ENCODE data around the gene RPS6KB2. TPM values are rescaled to one million over a fixed set of nuclear protein-coding genes. Genes with fewer than 3 reads are reported as not detected.
"Not testable (repeated sequence)": the region's sequence is repeated elsewhere in the genome, so short reads cannot be mapped to it uniquely, and the experiment has no call there.

The RPS6KB2 gene
- total RNA-seq, 1 experiment from 2014 or later: 49.8 TPM

- BruUV-seq (replicated peaks): no TSS peak
- peaks cover 16% of the 10 kb centered on the region for H3K4me1 Mint-ChIP-seq (ENCODE audit: insufficient read depth, unreplicated experiment)
Measured at GRCh38 chr11:67468759-67469507, 40.6 kb downstream of the RPS6KB2 start, which contains the start of gene TMEM134. TSS of gene TMEM134 (minus strand) at chr11:67469251. CDS start at chr11:67469192, 59 bp downstream.

GRCh38 chr11:67469508-67469811 is 41.2 kb downstream of the RPS6KB2 start:
- no peak for DNase-seq (ENCODE audit: unreplicated experiment)
- ChIA-PET CTCF (interaction anchor here (0.6 to 1.2 kb wide), 8 partner anchors 16 to 239 kb away, joined by 3 to 8 read pairs (median 3); partner anchors contain the start of genes PITPNM1 and PPP1CA), POLR2A (interaction anchor here (0.6 to 3.2 kb wide), 12 partner anchors 12 to 338 kb away, joined by 3 to 48 read pairs (median 4); partner anchors contain the start of genes AIP, CORO1B, GSTP1 and PITPNM1)
- intact Hi-C loops (cut with micrococcal nuclease): loop anchor here (1.0 kb wide), 2 partner anchors 37 to 68 kb away; partner anchors contain the start of gene PPP1CA
- peak overlapping the region; percentile 95 for H3K4me3 Mint-ChIP-seq (ENCODE audit: unreplicated experiment)
- peaks cover 13% of the 10 kb centered on the region for H3K4me1 Mint-ChIP-seq (ENCODE audit: insufficient read depth, unreplicated experiment)
- H3K9me3 Mint-ChIP-seq (ENCODE audit: unreplicated experiment): no peaks in the 10 kb centered on the region
- no TSS peak for BruUV-seq (replicated peaks)
- H3K36me3 Mint-ChIP-seq (ENCODE audit: insufficient read depth, unreplicated experiment): peaks cover 10% of the 10 kb centered on the region
- H3K27me3 Mint-ChIP-seq (ENCODE audit: insufficient read depth, unreplicated experiment): no peaks in the 10 kb centered on the region
- H3K27ac Mint-ChIP-seq (ENCODE audit: low read depth, unreplicated experiment): no peak overlapping the region
- TF ChIP-seq CTCF (IDR thresholded peaks at IDR 0.05; ENCODE audit: unreplicated experiment): no peak

More at GRCh38 chr11:67468759-67469507, 40.6 kb downstream of the RPS6KB2 start, which contains the start of gene TMEM134:
- no peaks in the 10 kb centered on the region for H3K27me3 Mint-ChIP-seq (ENCODE audit: insufficient read depth, unreplicated experiment)
- no peaks in the 10 kb centered on the region for H3K9me3 Mint-ChIP-seq (ENCODE audit: unreplicated experiment)
- peaks cover 14% of the 10 kb centered on the region for H3K36me3 Mint-ChIP-seq (ENCODE audit: insufficient read depth, unreplicated experiment)
- POLR2A ChIA-PET: interaction anchor here (0.6 to 3.2 kb wide), 30 partner anchors 8 to 338 kb away, joined by 3 to 48 read pairs (median 4); partner anchors contain the start of genes AIP, CDK2AP2, CLCF1 and CORO1B
- intact Hi-C loops (cut with micrococcal nuclease): loop anchor here (1.0 kb wide), 2 partner anchors 37 to 68 kb away; partner anchors contain the start of gene PPP1CA
- DNase-seq (ENCODE audit: unreplicated experiment): peak; percentile 88
- peak; percentile 19 for TF ChIP-seq CTCF (IDR thresholded peaks at IDR 0.05; ENCODE audit: unreplicated experiment)
- peak within 1 kb of the TSS; percentile 95 for H3K4me3 Mint-ChIP-seq (ENCODE audit: unreplicated experiment)
- CTCF ChIA-PET: interaction anchor here (0.6 to 1.9 kb wide), 13 partner anchors 8 to 238 kb away, joined by 3 to 8 read pairs (median 3); partner anchors contain the start of genes PPP1CA and RPS6KB2
- H3K27ac Mint-ChIP-seq (ENCODE audit: low read depth, unreplicated experiment): peak within 1 kb of the TSS; percentile 79

GRCh38 chr11:67470337-67471002 is 42.2 kb downstream of the RPS6KB2 start:
- Mint-ChIP-seq H3K4me3 (ENCODE audit: unreplicated experiment) (peak overlapping the region; percentile 95), H3K9me3 (ENCODE audit: unreplicated experiment) (no peaks in the 10 kb centered on the region), H3K4me1 (ENCODE audit: insufficient read depth, unreplicated experiment) (peaks cover 8% of the 10 kb centered on the region), H3K27me3 (ENCODE audit: insufficient read depth, unreplicated experiment) (no peaks in the 10 kb centered on the region), H3K36me3 (ENCODE audit: insufficient read depth, unreplicated experiment) (peaks cover 10% of the 10 kb centered on the region), H3K27ac (ENCODE audit: low read depth, unreplicated experiment) (no peak overlapping the region)
- BruUV-seq (replicated peaks): no TSS peak
- CTCF ChIA-PET: interaction anchor here (0.6 to 1.2 kb wide), 4 partner anchors 30 to 114 kb away, joined by 3 to 8 read pairs (median 4); partner anchors contain the start of genes PITPNM1 and PPP1CA
- POLR2A ChIA-PET: interaction anchor here (0.7 to 1.9 kb wide), 3 partner anchors 13 to 35 kb away, joined by 3 to 9 read pairs (median 3); partner anchors contain the start of genes AIP and PITPNM1
- intact Hi-C loops (cut with micrococcal nuclease): no loop called here
- TF ChIP-seq CTCF (IDR thresholded peaks at IDR 0.05; ENCODE audit: unreplicated experiment): no peak
- DNase-seq (ENCODE audit: unreplicated experiment): no peak

GRCh38 chr11:67472882-67473281 is 44.6 kb downstream of the RPS6KB2 start:
- intact Hi-C loops (cut with micrococcal nuclease): no loop called here
- no peak overlapping the region for H3K27ac Mint-ChIP-seq (ENCODE audit: low read depth, unreplicated experiment)
- peaks cover 1% of the 10 kb centered on the region for H3K4me1 Mint-ChIP-seq (ENCODE audit: insufficient read depth, unreplicated experiment)
- no peaks in the 10 kb centered on the region for H3K9me3 Mint-ChIP-seq (ENCODE audit: unreplicated experiment)
- DNase-seq (ENCODE audit: unreplicated experiment): no peak
- no peaks in the 10 kb centered on the region for H3K27me3 Mint-ChIP-seq (ENCODE audit: insufficient read depth, unreplicated experiment)
- peaks cover 9% of the 10 kb centered on the region for H3K36me3 Mint-ChIP-seq (ENCODE audit: insufficient read depth, unreplicated experiment)
- H3K4me3 Mint-ChIP-seq (ENCODE audit: unreplicated experiment): no peak overlapping the region
- ChIA-PET CTCF (interaction anchor here (0.7 kb wide), 1 partner anchor 72 kb away, joined by 3 read pairs; no protein-coding TSS in a partner anchor), POLR2A (no interaction called here)
- BruUV-seq (replicated peaks): no TSS peak
- no peak for TF ChIP-seq CTCF (IDR thresholded peaks at IDR 0.05; ENCODE audit: unreplicated experiment)

GRCh38 chr11:67476692-67477091 is 48.4 kb downstream of the RPS6KB2 start:
- H3K36me3 Mint-ChIP-seq (ENCODE audit: insufficient read depth, unreplicated experiment); H3K27me3 Mint-ChIP-seq (ENCODE audit: insufficient read depth, unreplicated experiment); intact Hi-C loops (cut with micrococcal nuclease); H3K27ac Mint-ChIP-seq (ENCODE audit: low read depth, unreplicated experiment); DNase-seq (ENCODE audit: unreplicated experiment); H3K4me3 Mint-ChIP-seq (ENCODE audit: unreplicated experiment); BruUV-seq (replicated peaks); H3K9me3 Mint-ChIP-seq (ENCODE audit: unreplicated experiment); H3K4me1 Mint-ChIP-seq (ENCODE audit: insufficient read depth, unreplicated experiment): not testable (repeated sequence)
- ChIA-PET POLR2A (interaction anchor here (1.1 kb wide), 1 partner anchor 8 kb away, joined by 3 read pairs; no protein-coding TSS in a partner anchor), CTCF (interaction anchor here (0.6 to 1.2 kb wide), 3 partner anchors 9 to 186 kb away, joined by 4 to 5 read pairs (median 5); no protein-coding TSS in a partner anchor)

All from MCF 10A (cell line).